PC-9 (cell line): ENCODE measurements around the gene PRTG.

Experiments used
- CTCF ChIP-seq: fragments of 200-600 bp; sonication (generic); conservative IDR thresholded peaks from 2 replicates; pipeline ENCODE4 v1.6.1; 2017; ENCODE audit warnings: mixed run types, antibody characterized with exemption, mild to moderate bottlenecking, moderate library complexity
- EZH2 ChIP-seq: fragments of 200-600 bp; sonication (generic); IDR thresholded peaks from 2 replicates; pipeline ENCODE4 v1.8.0; 2017; ENCODE audit warnings: antibody characterized with exemption, low read depth

GRCh38 chr15:55615445-55615844 lies 127.5 kb downstream of the PRTG start:
- TF ChIP-seq CTCF (no peak), EZH2 (no peak)
